Astrocyte of the cerebellum (primary cell): ENCODE measurements around the gene FAM117A.

ENCODE experiments used
- DNase-seq: peaks from one replicate; pipeline ENCODE4 v3.0.0-alpha.2; 2011; ENCODE audit warnings: low read depth
- H3K4me3 ChIP-seq: 2 replicates; pipeline ENCODE4 v1.5.1; 2011; ENCODE audit warnings: mild to moderate bottlenecking, low read depth, low read length, moderate library complexity
- CTCF ChIP-seq: IDR thresholded peaks from 2 replicates; pipeline ENCODE4 v1.5.1; 2012; ENCODE audit warnings: low read length, low read depth, moderate library complexity, mild to moderate bottlenecking; ENCODE audit errors: missing control alignments
- in situ Hi-C: cut with HindIII; loops from 2 replicates; pipeline ENCODE4 v1.10.0; 2017; ENCODE audit warnings: low sequenced_read_pairs

FAM117A gene

GRCh38 chr17:49779739-49780231, 15.9 kb upstream of the FAM117A start:
- H3K4me3 ChIP-seq: no peak overlapping the region
- peak; percentile 55 for TF ChIP-seq CTCF
- DNase-seq: peak; percentile 79
- in situ Hi-C loops: no loop called here

- no peak for DNase-seq
- no peak overlapping the region for H3K4me3 ChIP-seq
- TF ChIP-seq CTCF: no peak
- in situ Hi-C loops: no loop called here
Observed at GRCh38 chr17:49779156-49779738, 15.3 kb upstream of the FAM117A start.

GRCh38 chr17:49777563-49777962, 13.6 kb upstream of the FAM117A start:
- H3K4me3 ChIP-seq: no peak overlapping the region
- DNase-seq: no peak
- in situ Hi-C loops: no loop called here
- no peak for TF ChIP-seq CTCF

- DNase-seq: no peak
- in situ Hi-C loops: no loop called here
- H3K4me3 ChIP-seq: no peak overlapping the region
- no peak for TF ChIP-seq CTCF
Observed at GRCh38 chr17:49776551-49777300, 12.8 kb upstream of the FAM117A start.

GRCh38 chr17:49775546-49776260, 11.8 kb upstream of the FAM117A start:
- H3K4me3 ChIP-seq: no peak overlapping the region
- TF ChIP-seq CTCF: no peak
- DNase-seq: no peak
- in situ Hi-C loops: no loop called here

DNA sequence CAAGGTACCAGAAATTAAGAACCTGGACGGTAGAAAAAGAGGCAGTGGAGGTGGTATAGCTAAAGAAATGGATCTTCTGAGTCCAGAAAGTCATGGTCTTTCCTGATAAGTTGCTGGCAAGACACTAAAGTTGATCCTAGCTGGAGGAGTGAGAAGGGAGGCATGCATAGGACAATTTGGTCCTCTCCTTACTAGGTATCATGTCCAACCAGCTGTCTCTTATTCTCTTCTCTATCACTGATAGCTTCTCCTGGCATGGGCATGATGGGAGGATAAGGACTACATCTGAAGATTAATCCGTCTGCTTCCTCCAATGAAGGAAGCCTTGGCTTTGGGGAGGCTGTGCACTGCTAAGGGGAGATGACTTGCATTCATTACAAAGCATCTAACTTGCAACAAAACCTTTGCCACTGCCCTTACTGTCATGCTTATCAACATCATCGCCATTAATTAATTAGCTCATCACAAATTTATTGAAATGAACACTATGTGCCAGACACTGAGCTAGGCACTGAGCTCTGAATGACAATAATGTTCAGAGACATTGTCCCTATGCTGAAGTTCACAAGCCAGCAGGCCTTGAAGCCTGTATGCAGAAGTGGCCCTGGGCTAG, 3.1 kb upstream of the FAM117A start:
- in situ Hi-C loops: no loop called here
- H3K4me3 ChIP-seq: no peak overlapping the region
- no peak for TF ChIP-seq CTCF
- no peak for DNase-seq
